Endothelial cell of umbilical vein (primary cell): Measurements from ENCODE around the gene CYP1A1. TPM values are rescaled to one million over a fixed set of nuclear protein-coding genes. Genes with fewer than 3 reads are reported as not detected.

ENCODE experiments used
- BruUV-seq: library from RNA; stranded (reverse); fragments of 400-500 nt; replicated peaks from 2 replicates; lab custom pipeline; 2021; lab: Mats Ljungman, UMichigan
- CTCF ChIA-PET: fragments of 300-600, 350-600 bp; sonication (Branson Sonifier 250); formaldehyde crosslinking; loops from one replicate; lab custom pipeline; 2021; ENCODE audit warnings: antibody characterized with exemption, inconsistent platforms; lab: Charles Lee
- POLR2A ChIA-PET: fragments of 300-600, 350-600 bp; sonication (Branson Sonifier 250); formaldehyde crosslinking; loops from one replicate; lab custom pipeline; 2021; ENCODE audit warnings: antibody characterized with exemption, inconsistent platforms; lab: Charles Lee
- DNase-seq: peaks from one replicate; pipeline ENCODE4 v3.0.0-alpha.2; 2011; ENCODE audit warnings: low read depth, low spot score
- FAIRE-seq: peaks from 2 replicates; lab custom pipeline; 2011; peaks lifted over from hg19 to GRCh38; lab: Jason Lieb, UNC
- H2AFZ ChIP-seq: 2 replicates; pipeline ENCODE4 v1.6.0; 2012; ENCODE audit warnings: low read depth, low read length, control low read depth, inconsistent platforms
- H3K27ac ChIP-seq: 2 replicates; pipeline ENCODE4 v1.5.1; 2011; ENCODE audit warnings: low read depth, mild to moderate bottlenecking, control low read depth, low read length, moderate library complexity; ENCODE audit not compliant: insufficient read depth
- H3K27me3 ChIP-seq, 2 experiments: 2 replicates each; pipeline versions ENCODE4 v1.6.0 to v1.6.1; 2011; ENCODE audit warnings: low read length in 2 of 2, mixed read lengths in 1 of 2; ENCODE audit not compliant: control insufficient read depth in 2 of 2, insufficient read depth in 2 of 2
- H3K36me3 ChIP-seq, 2 experiments: 2 replicates in 1 of 2; 3 replicates in 1 of 2; pipeline ENCODE4 v1.5.1; 2011; ENCODE audit warnings: low read length in 2 of 2, mild to moderate bottlenecking in 1 of 2, moderate library complexity in 1 of 2; ENCODE audit not compliant: control insufficient read depth in 2 of 2, insufficient read depth in 2 of 2; ENCODE audit errors: extremely low read depth in 1 of 2
- H3K4me1 ChIP-seq: 3 replicates; pipeline ENCODE4 v1.5.1; 2011; ENCODE audit warnings: mild to moderate bottlenecking, low read length; ENCODE audit not compliant: control insufficient read depth, insufficient read depth; ENCODE audit errors: extremely low read depth
- H3K4me2 ChIP-seq: 2 replicates; pipeline ENCODE4 v1.6.1; 2011; ENCODE audit warnings: low read length, control low read depth, mixed read lengths; ENCODE audit not compliant: insufficient read depth
- H3K4me3 ChIP-seq, 3 experiments: fragments of 200-600 bp in 1 of 3; sonication (generic), shearing (Covaris generic) in 1 of 3; replicated peaks in 1 of 3; 2 replicates each; pipeline ENCODE4 v1.5.1; 2011 to 2016; ENCODE audit warnings: control low read depth in 3 of 3, low read length in 3 of 3, mild to moderate bottlenecking in 2 of 3, inconsistent platforms in 1 of 3, low read depth in 1 of 3, moderate library complexity in 1 of 3; ENCODE audit not compliant: insufficient read depth in 1 of 3
- H3K79me2 ChIP-seq: 2 replicates; pipeline ENCODE4 v1.6.0; 2012; ENCODE audit warnings: low read length, inconsistent platforms; ENCODE audit not compliant: control insufficient read depth, insufficient read depth
- H3K9ac ChIP-seq: replicated peaks from 2 replicates; pipeline ENCODE3; 2011; ENCODE audit warnings: low read length, control low read depth; ENCODE audit not compliant: insufficient read depth; ENCODE audit errors: extremely low read depth
- H3K9me1 ChIP-seq: replicated peaks from 3 replicates; pipeline ENCODE4 v1.6.0; 2011; ENCODE audit warnings: mild to moderate bottlenecking, low read length; ENCODE audit not compliant: control insufficient read depth, insufficient read depth; ENCODE audit errors: extremely low read depth
- H3K9me3 ChIP-seq: replicated peaks from 2 replicates; pipeline ENCODE4 v1.5.1; 2012; ENCODE audit warnings: low read length, inconsistent platforms; ENCODE audit not compliant: control insufficient read depth, insufficient read depth
- H4K20me1 ChIP-seq: replicated peaks from 2 replicates; pipeline ENCODE3; 2011; ENCODE audit warnings: mild to moderate bottlenecking, low read length; ENCODE audit not compliant: control insufficient read depth, insufficient read depth; ENCODE audit errors: extremely low read depth
- EZH2 ChIP-seq: IDR thresholded peaks from 2 replicates; pipeline ENCODE4 v1.6.1; 2012; ENCODE audit warnings: borderline replicate concordance, low read depth, mild to moderate bottlenecking, moderate library complexity, low read length, inconsistent platforms; ENCODE audit not compliant: severe bottlenecking
- GATA2 ChIP-seq: IDR thresholded peaks from 2 replicates; pipeline ENCODE4 v1.7.0; 2011; ENCODE audit warnings: low read depth, mild to moderate bottlenecking, moderate library complexity, mixed read lengths, low read length; ENCODE audit not compliant: insufficient read length, insufficient read depth
- JUN ChIP-seq: IDR thresholded peaks from 2 replicates; pipeline ENCODE4 v1.6.1; 2011; ENCODE audit warnings: borderline replicate concordance, low read depth; ENCODE audit not compliant: insufficient read length, insufficient read depth
- MYC ChIP-seq: IDR thresholded peaks from one replicate; pipeline ENCODE4 v1.6.1; 2011; ENCODE audit warnings: mild to moderate bottlenecking, low read depth, low read length
- POLR2A ChIP-seq: IDR thresholded peaks from 2 replicates; pipeline ENCODE4 v1.6.1; 2012; ENCODE audit warnings: low read depth, mild to moderate bottlenecking, control low read depth, low read length
- POLR2AphosphoS5 ChIP-seq: IDR thresholded peaks from 2 replicates; pipeline ENCODE4 v1.6.1; 2012; ENCODE audit warnings: low read depth, mild to moderate bottlenecking, control low read depth, low read length, moderate library complexity; ENCODE audit not compliant: insufficient read depth
- dilution Hi-C: fragments of 300-500 bp; cut with MboI; formaldehyde crosslinking; loops from one replicate; pipeline ENCODE4 v1.15.0; 2019; ENCODE audit warnings: low sequenced_read_pairs; ENCODE audit not compliant: extremely low pct_ligation_motif_present
- intact Hi-C: fragments of 100-400 bp; cut with micrococcal nuclease; formaldehyde crosslinking; loops from one replicate; pipeline ENCODE4 v1.10.0; 2022
- polyA plus RNA-seq, 4 experiments: library from polyadenylated mRNA; depleted of rRNA in 3 of 4; stranded (reverse) in 3 of 4; unstranded in 1 of 4; fragments of >200 nt; gene quantifications; 2 replicates each; pipeline versions ENCODE4 v1.2.1 to v1.2.3, GENCODE V29; 2011 to 2012; ENCODE audit warnings: missing spikeins in 1 of 4
- total RNA-seq: library from RNA; stranded (reverse); gene quantifications from 2 replicates; pipeline ENCODE4 v1.2.3, GENCODE V29; 2021
- TF ChIP-seq, protein P1 (sequence below), 2 donors: IDR thresholded peaks; 1 replicate in 1 of 2; 2 replicates in 1 of 2; pipeline ENCODE4 v1.5.1; 2011; ENCODE audit warnings: low read length in 2 of 2, mild to moderate bottlenecking in 2 of 2, moderate library complexity in 2 of 2, control low read depth in 1 of 2, inconsistent platforms in 1 of 2, low read depth in 1 of 2; ENCODE audit not compliant: insufficient read depth in 1 of 2; ENCODE audit errors: extremely low read depth in 1 of 2

Gene CYP1A1
- total and polyA plus RNA-seq, 2 donors (not counting 3 experiments of a cell fraction or from before 2014, with no cell fraction given): 7.6 to 13.1 TPM

- Histone ChIP-seq H3K4me2 (no peak overlapping the region), H3K9me1 (no peaks in the 10 kb centered on the region), H3K9ac (no peak overlapping the region), H4K20me1 (no peaks in the 10 kb centered on the region), H3K36me3 (no peaks in the 10 kb centered on the region), H3K4me1 (peaks cover 17% of the 10 kb centered on the region), H2AFZ (no peak overlapping the region), H3K9me3 (no peaks in the 10 kb centered on the region), H3K79me2 (no peaks in the 10 kb centered on the region), H3K4me3 (no peak overlapping the region), H3K27ac (no peak overlapping the region), H3K27me3 (peaks cover 0 to 2% of the 10 kb centered on the region in 2 experiments)
- dilution Hi-C loops (loop anchor here (25.0 kb wide), 1 partner anchor 136 kb away; no protein-coding TSS in a partner anchor), intact Hi-C loops (loop anchor here (10.0 kb wide), 1 partner anchor 431 kb away; the partner anchor contains the start of gene C15orf39)
- no TSS peak for BruUV-seq
- POLR2A ChIA-PET: no interaction called here
- CTCF ChIA-PET: interaction anchor here (1.2 to 4.1 kb wide), 4 partner anchors 22 to 176 kb away, joined by 4 to 69 read pairs (median 6); no protein-coding TSS in a partner anchor
- no peak for FAIRE-seq
- DNase-seq: no peak
- TF ChIP-seq MYC (no peak), POLR2AphosphoS5 (no peak), POLR2A (no peak), EZH2 (no peak), JUN (no peak), GATA2 (no peak)
- TF ChIP-seq, protein P1, sequence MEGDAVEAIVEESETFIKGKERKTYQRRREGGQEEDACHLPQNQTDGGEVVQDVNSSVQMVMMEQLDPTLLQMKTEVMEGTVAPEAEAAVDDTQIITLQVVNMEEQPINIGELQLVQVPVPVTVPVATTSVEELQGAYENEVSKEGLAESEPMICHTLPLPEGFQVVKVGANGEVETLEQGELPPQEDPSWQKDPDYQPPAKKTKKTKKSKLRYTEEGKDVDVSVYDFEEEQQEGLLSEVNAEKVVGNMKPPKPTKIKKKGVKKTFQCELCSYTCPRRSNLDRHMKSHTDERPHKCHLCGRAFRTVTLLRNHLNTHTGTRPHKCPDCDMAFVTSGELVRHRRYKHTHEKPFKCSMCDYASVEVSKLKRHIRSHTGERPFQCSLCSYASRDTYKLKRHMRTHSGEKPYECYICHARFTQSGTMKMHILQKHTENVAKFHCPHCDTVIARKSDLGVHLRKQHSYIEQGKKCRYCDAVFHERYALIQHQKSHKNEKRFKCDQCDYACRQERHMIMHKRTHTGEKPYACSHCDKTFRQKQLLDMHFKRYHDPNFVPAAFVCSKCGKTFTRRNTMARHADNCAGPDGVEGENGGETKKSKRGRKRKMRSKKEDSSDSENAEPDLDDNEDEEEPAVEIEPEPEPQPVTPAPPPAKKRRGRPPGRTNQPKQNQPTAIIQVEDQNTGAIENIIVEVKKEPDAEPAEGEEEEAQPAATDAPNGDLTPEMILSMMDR (IDR thresholded peaks at IDR 0.05; ENCODE audit: extremely low read depth in 1 of 2, insufficient read depth in 1 of 2, low read depth in 1 of 2, low read length in 2 of 2): no peak
Measured at GRCh38 chr15:74773731-74774252, 48.5 kb upstream of the CYP1A1 start.
